Adrenal gland (tissue), 12 donors: ENCODE data around the gene ABCF2. TPM values are rescaled to one million over a fixed set of nuclear protein-coding genes. Genes with fewer than 3 reads are reported as not detected.
A peak's percentile ranks its signal among the peaks of the same experiment; 100 is the strongest.

Experiments
- DNase-seq, 7 donors: peaks; one replicate each; pipeline ENCODE4 v3.0.0-alpha.2; 2019 to 2020
- H3K27ac ChIP-seq, 5 donors: fragments of 200-600 bp; sonication (generic) in 4 of 5; 1 replicate in 3 of 5; 2 replicates in 2 of 5; pipeline versions ENCODE4 v1.5.1 to v1.8.0; 2016 to 2020; ENCODE audit warnings: mild to moderate bottlenecking in 1 of 5
- H3K27me3 ChIP-seq: fragments of 200-600 bp; 2 replicates; pipeline ENCODE4 v1.8.0; 2021
- H3K36me3 ChIP-seq, 2 donors: fragments of 200-600 bp; replicated peaks in 1 of 2; 1 replicate in 1 of 2; 2 replicates in 1 of 2; pipeline versions ENCODE4 v1.5.1 to v1.8.0; 2018 to 2022
- H3K4me1 ChIP-seq, 2 donors: fragments of 200-600 bp; replicated peaks in 1 of 2; 1 replicate in 1 of 2; 2 replicates in 1 of 2; pipeline versions ENCODE4 v1.5.1 to v1.8.0; 2018 to 2021
- H3K4me3 ChIP-seq, 4 donors: fragments of 200-600 bp; sonication (generic) in 3 of 4; one replicate each; pipeline ENCODE4 v1.5.1; 2016 to 2018
- H3K9me3 ChIP-seq, 3 donors: fragments of 200-600 bp; sonication (generic) in 1 of 3; replicated peaks in 1 of 3; 1 replicate in 2 of 3; 2 replicates in 1 of 3; pipeline versions ENCODE4 v1.5.1 to v1.8.0; 2016 to 2021
- CTCF ChIP-seq, 6 experiments: fragments of 450-650 bp in 4 of 6; fragments of 200-600 bp in 2 of 6; sonication (generic) in 1 of 6; IDR thresholded peaks; 1 replicate in 5 of 6; 2 replicates in 1 of 6; pipeline versions ENCODE4 v1.5.1 to v1.8.0; 2016 to 2021; ENCODE audit warnings: antibody characterized with exemption in 6 of 6, mild to moderate bottlenecking in 2 of 6, moderate library complexity in 1 of 6
- POLR2A ChIP-seq, 2 donors: fragments of 450-650 bp; IDR thresholded peaks; one replicate each; pipeline ENCODE4 v1.6.1; 2017; ENCODE audit warnings: antibody characterized with exemption in 2 of 2, mild to moderate bottlenecking in 2 of 2, moderate library complexity in 1 of 2
- WGBS, 4 donors: extraction: QIAGEN DNeasy Blood & Tissue Kit in 2 of 4; methylation state at CpG; one replicate each; pipeline versions ENCODE4 v1.1.5 to v1.1.7; 2013 to 2017; 5-methylcytosine and 5-hydroxymethylcytosine counted together
- intact Hi-C, 2 donors: fragments of 100-400 bp; cut with DNase I; formaldehyde crosslinking; loops; one replicate each; pipeline versions ENCODE4 v1.14.1 to v1.15.0; 2022 to 2023
- polyA plus RNA-seq, 3 donors: library from polyadenylated mRNA; stranded (reverse); fragments of 200-250 nt in 2 of 3; fragments of 350-450 nt in 1 of 3; fragmentation: Illumina TruSeq in 1 of 3; extraction: RNeasy Lipid Tissue Mini Kit (QIAGEN cat#74804) in 1 of 3; gene quantifications; one replicate each; pipeline ENCODE4 v1.2.3, GENCODE V29; 2013 to 2014
- total RNA-seq, 9 donors: library from RNA; depleted of rRNA in 4 of 9; stranded (reverse); fragments of >200 nt in 4 of 9; fragments of 120-200 nt in 1 of 9; fragmentation: NEBNext Ultra II Directional in 1 of 9; extraction: Animal tissue kit (Norgen Biotek cat#: 25700) in 1 of 9; gene quantifications; one replicate each; pipeline versions ENCODE4 v1.1.0 to v1.2.4, GENCODE V29; 2013 to 2023
- donor health status: healthy with polysubstance abuse.
- donor health status: Bipolar disorder and iron deficiency.
- donor health status: DM: yes; HTN: yes; CAD: no.
- donor health status: DM: no; HTN: no; CAD: no.
- donor health status: DM: no; HTN: no; CAD: no.
- donor health status: DM: yes; HTN: yes; CAD: no.

ABCF2 gene
- total and polyA plus RNA-seq, 12 donors = 15.6 to 110 (median 29.3) TPM

- no peaks in the 10 kb centered on the region for H3K9me3 ChIP-seq
- peak overlapping the region in 3 of 4 donors; percentile 32 to 64 (median 48) for H3K4me3 ChIP-seq
- TF ChIP-seq POLR2A (IDR thresholded peaks at IDR 0.05) = peak in 1 of 2 donors; percentile 21
- no peak for TF ChIP-seq CTCF (IDR thresholded peaks at IDR 0.05)
- no peaks in the 10 kb centered on the region for H3K27me3 ChIP-seq
- peak overlapping the region; percentile 68 to 99 (median 94) for H3K27ac ChIP-seq
- H3K36me3 ChIP-seq = no peaks in the 10 kb centered on the region
- peak in 5 of 7 donors; percentile 58 to 72 (median 62) for DNase-seq
- intact Hi-C loops = loop anchor here (5.0 kb wide), 1 partner anchor 55 kb away; no protein-coding TSS in a partner anchor
- 3 to 15% (median 9%) methylated on average over 9 to 29 of the region's 29 CpGs for WGBS, 4 donors
- peaks cover 57 to 76% of the 10 kb centered on the region in 2 donors for H3K4me1 ChIP-seq
Observed at GRCh38 chr7:151247611-151248345, 20.8 kb upstream of the ABCF2 start.

- 40 to 55% (median 52%) methylated on average over 3 to 4 of the region's 4 CpGs for WGBS, 4 donors
- H3K27ac ChIP-seq = peak overlapping the region; percentile 5 to 99 (median 94)
Observed at GRCh38 chr7:151246851-151247580, 20.0 kb upstream of the ABCF2 start.

GRCh38 chr7:151246102-151246850 lies 19.3 kb upstream of the ABCF2 start:
- no peaks in the 10 kb centered on the region for H3K9me3 ChIP-seq
- peak overlapping the region in 1 of 4 donors; percentile 57 for H3K4me3 ChIP-seq
- TF ChIP-seq CTCF (IDR thresholded peaks at IDR 0.05) = no peak
- TF ChIP-seq POLR2A (IDR thresholded peaks at IDR 0.05) = no peak
- H3K36me3 ChIP-seq = peaks cover 0 to 13% of the 10 kb centered on the region in 2 donors
- H3K27ac ChIP-seq = peak overlapping the region in 2 of 5 donors; percentile 94 to 99
- WGBS, 4 donors = 45 to 77% (median 52%) methylated on average over 4 to 13 of the region's 13 CpGs
- peak in 1 of 7 donors; percentile 35 for DNase-seq
- peaks cover 49 to 69% of the 10 kb centered on the region in 2 donors for H3K4me1 ChIP-seq
- intact Hi-C loops = loop anchor here (5.0 kb wide), 1 partner anchor 56 kb away; no protein-coding TSS in a partner anchor
- no peaks in the 10 kb centered on the region for H3K27me3 ChIP-seq

More at GRCh38 chr7:151246851-151247580, 20.0 kb upstream of the ABCF2 start:
- H3K9me3 ChIP-seq = no peaks in the 10 kb centered on the region
- TF ChIP-seq CTCF (IDR thresholded peaks at IDR 0.05) (no peak), POLR2A (IDR thresholded peaks at IDR 0.05) (no peak)
- H3K27me3 ChIP-seq = no peaks in the 10 kb centered on the region
- peaks cover 0 to 6% of the 10 kb centered on the region in 2 donors for H3K36me3 ChIP-seq
- intact Hi-C loops = loop anchor here (5.0 kb wide), 1 partner anchor 55 kb away; no protein-coding TSS in a partner anchor
- DNase-seq = peak in 1 of 7 donors; percentile 21
- H3K4me1 ChIP-seq = peaks cover 51 to 71% of the 10 kb centered on the region in 2 donors
- peak overlapping the region in 1 of 4 donors; percentile 64 for H3K4me3 ChIP-seq
